DND-41 (cell line): ENCODE measurements around the gene COL9A3.

ENCODE experiments used
- EZH2 ChIP-seq: IDR thresholded peaks from 3 replicates; pipeline ENCODE4 v1.6.1; 2012; ENCODE audit warnings: borderline replicate concordance, low read depth, mild to moderate bottlenecking, moderate library complexity, low read length, inconsistent platforms; ENCODE audit not compliant: severe bottlenecking
- TF ChIP-seq, protein P1 (sequence below): IDR thresholded peaks from 2 replicates; pipeline ENCODE4 v1.5.1; 2012; ENCODE audit warnings: borderline replicate concordance, low read length, moderate library complexity, mild to moderate bottlenecking; ENCODE audit not compliant: poor library complexity, severe bottlenecking; ENCODE audit errors: extremely low read depth

DNA sequence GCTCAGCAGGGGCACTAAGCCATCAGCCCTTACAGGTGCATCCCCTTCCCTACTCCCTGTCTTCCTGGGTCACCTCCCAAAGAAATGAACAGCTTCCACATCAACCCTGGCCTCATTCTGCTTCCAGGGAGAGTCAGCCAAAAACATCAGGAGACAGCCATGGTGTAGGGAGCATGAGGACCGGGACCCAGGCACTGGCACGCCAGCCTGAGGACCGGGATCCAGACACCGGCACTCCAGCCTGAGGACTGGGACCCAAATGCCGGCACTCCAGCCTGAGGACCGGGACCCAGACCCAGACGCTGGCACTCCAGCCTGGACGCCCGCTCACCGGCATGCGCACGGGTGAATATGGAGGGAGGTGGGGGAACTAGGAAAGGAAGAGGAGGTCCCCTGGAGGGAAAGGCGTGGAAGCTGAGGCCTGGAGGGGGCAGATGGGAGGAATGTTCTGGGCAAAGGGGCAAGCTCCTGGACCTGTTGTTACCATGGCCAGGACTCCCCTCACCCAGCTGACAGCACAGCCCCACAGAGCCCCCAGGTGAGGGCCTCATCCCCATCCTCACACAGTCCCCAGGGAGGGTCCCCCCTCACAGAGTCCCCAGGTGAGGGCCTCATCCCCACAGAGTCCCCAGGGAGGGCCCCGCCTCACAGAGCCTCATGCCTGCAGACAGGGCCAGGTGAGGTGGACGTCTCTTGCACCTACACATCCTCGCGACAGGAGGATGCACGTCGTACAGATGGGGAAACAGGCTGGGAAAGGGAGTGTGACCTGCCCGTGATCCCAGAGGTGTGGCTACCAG is 46.5 kb upstream of the COL9A3 start:
- TF ChIP-seq, protein P1, sequence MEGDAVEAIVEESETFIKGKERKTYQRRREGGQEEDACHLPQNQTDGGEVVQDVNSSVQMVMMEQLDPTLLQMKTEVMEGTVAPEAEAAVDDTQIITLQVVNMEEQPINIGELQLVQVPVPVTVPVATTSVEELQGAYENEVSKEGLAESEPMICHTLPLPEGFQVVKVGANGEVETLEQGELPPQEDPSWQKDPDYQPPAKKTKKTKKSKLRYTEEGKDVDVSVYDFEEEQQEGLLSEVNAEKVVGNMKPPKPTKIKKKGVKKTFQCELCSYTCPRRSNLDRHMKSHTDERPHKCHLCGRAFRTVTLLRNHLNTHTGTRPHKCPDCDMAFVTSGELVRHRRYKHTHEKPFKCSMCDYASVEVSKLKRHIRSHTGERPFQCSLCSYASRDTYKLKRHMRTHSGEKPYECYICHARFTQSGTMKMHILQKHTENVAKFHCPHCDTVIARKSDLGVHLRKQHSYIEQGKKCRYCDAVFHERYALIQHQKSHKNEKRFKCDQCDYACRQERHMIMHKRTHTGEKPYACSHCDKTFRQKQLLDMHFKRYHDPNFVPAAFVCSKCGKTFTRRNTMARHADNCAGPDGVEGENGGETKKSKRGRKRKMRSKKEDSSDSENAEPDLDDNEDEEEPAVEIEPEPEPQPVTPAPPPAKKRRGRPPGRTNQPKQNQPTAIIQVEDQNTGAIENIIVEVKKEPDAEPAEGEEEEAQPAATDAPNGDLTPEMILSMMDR = no peak
- no peak for TF ChIP-seq EZH2
